ENCODE data around the gene CHMP5. TPM values are rescaled to one million over a fixed set of nuclear protein-coding genes. Genes with fewer than 3 reads are reported as not detected.
A peak's percentile ranks its signal among the peaks of the same experiment; 100 is the strongest.

CHMP5 gene
- total RNA-seq, 1 donor from 2014 or later, result 28.1 TPM

DNA sequence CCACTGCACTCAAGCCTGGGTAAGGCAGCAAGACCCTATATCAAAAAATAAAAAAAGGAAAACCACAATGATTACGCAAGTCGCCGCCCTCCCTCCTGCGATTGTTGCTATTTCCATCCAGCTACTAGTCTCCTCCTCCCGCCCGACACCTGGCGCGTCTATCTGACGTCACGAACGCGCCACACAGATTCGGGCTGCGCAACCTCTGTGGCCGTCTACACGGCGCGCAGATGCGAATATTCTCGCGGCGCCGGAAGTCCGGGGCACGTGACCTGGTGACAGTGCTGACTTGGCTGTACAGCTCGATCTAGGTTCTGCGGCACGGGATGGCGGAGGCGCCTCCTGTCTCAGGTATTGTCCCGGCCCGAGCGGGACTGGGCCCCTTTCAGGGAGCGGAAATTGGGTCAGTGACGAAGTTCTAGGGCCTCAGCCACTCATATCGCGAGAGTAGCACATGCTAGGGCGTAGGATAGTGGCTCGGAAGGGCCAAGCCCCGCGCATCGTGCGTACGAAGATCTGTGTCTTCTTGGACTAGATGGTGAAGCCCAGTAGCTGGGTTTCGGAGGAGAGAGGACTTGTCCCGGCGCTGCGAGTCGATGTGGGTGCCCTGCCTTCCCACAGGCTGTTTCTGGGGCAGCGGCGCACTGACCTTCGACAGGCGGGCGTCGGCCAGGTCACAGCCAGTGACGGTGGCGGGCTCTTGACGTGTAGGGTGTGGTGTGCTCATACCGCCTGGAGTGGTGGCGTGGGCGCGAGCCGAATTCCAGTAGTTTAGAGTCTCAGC lies 25.6 kb downstream of the CHMP5 start, which contains the start of gene NFX1:
Gene NFX1 (plus strand): TSS at position 270 of the 784 bp plus-strand sequence. CDS start 57 bp downstream, at position 327.
- Mint-ChIP-seq H3K4me1 (peaks cover 62% of the 10 kb centered on the region), H3K27ac (peak within 1 kb of the TSS; percentile 100), H3K27me3 (no peaks in the 10 kb centered on the region), H3K4me3 (peak within 1 kb of the TSS; percentile 99), H3K9me3 (no peaks in the 10 kb centered on the region), H3K36me3 (ENCODE audit: low read depth) (peaks cover 43% of the 10 kb centered on the region)
- DNase-seq, result peak; percentile 97
- CTCF ChIA-PET, result interaction anchor here (0.7 to 1.2 kb wide), 3 partner anchors 26 to 183 kb away, joined by 3 to 4 read pairs (median 4); partner anchors contain the start of genes BAG1, CHMP5 and NOL6
- peak; percentile 80 for ATAC-seq (ENCODE audit: low read depth)
- POLR2A ChIA-PET, result interaction anchor here (0.6 to 2.2 kb wide), 32 partner anchors 8 to 1320 kb away, joined by 3 to 22 read pairs (median 5); partner anchors contain the start of genes B4GALT1, BAG1, CHMP5 and DNAJA1
- intact Hi-C loops (cut with micrococcal nuclease), result loop anchor here (1.0 to 10.0 kb wide), 9 partner anchors 26 to 1038 kb away; partner anchors contain the start of genes APTX, B4GALT1, BAG1 and DNAJA1
- TF ChIP-seq, protein P1, sequence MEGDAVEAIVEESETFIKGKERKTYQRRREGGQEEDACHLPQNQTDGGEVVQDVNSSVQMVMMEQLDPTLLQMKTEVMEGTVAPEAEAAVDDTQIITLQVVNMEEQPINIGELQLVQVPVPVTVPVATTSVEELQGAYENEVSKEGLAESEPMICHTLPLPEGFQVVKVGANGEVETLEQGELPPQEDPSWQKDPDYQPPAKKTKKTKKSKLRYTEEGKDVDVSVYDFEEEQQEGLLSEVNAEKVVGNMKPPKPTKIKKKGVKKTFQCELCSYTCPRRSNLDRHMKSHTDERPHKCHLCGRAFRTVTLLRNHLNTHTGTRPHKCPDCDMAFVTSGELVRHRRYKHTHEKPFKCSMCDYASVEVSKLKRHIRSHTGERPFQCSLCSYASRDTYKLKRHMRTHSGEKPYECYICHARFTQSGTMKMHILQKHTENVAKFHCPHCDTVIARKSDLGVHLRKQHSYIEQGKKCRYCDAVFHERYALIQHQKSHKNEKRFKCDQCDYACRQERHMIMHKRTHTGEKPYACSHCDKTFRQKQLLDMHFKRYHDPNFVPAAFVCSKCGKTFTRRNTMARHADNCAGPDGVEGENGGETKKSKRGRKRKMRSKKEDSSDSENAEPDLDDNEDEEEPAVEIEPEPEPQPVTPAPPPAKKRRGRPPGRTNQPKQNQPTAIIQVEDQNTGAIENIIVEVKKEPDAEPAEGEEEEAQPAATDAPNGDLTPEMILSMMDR (IDR thresholded peaks at IDR 0.05), result no peak

DNA sequence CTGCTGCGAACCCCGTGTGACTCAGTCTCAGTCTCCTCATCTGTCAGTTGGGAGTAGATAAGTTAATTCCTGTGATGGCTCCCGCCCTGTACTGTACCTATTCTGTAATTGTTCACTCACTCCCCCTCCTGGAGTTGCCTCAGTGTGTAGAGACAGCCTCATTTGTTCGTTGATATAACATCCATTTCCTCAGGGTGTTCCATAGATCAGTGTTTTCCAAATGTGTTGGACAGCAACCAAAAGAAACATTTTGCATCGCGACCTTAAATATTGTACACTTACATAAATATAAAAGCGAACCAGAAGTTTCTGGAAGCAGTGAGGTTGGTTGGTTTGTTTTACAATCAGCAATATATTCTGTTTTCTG lies 26.2 kb downstream of the CHMP5 start:
- CTCF ChIA-PET, result interaction anchor here (1.2 kb wide), 1 partner anchor 65 kb away, joined by 4 read pairs; no protein-coding TSS in a partner anchor
- TF ChIP-seq, protein P1 (IDR thresholded peaks at IDR 0.05), result no peak
- DNase-seq, result no peak

DNA sequence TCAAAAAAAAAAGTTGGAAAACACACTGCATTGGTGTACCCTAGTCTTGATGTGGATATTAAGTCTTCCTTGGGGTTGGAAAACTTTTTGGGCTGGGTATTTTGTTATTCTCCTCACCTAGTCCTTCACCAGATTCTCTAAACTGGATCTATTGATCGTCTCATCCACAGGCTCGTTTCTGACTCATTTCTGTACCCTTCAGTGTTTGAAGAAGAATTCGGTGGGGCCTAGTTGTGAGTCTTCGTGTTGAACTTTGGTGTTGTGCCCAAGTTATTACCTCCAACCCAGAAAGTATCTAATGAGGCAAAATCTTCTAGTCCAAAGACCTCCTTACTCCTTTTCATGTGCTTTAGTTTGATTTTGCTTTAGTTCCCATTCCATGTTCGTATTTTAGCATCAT lies 27.1 kb downstream of the CHMP5 start:
- H3K4me1 Mint-ChIP-seq, result peaks cover 74% of the 10 kb centered on the region
- intact Hi-C loops (cut with micrococcal nuclease), result loop anchor here (2.0 to 10.0 kb wide), 4 partner anchors 125 to 1037 kb away; partner anchors contain the start of genes B4GALT1, KIF24, NUDT2 and SMIM27
- peak overlapping the region; percentile 71 for H3K27ac Mint-ChIP-seq
- H3K9me3 Mint-ChIP-seq, result no peaks in the 10 kb centered on the region
- peaks cover 54% of the 10 kb centered on the region for H3K36me3 Mint-ChIP-seq (ENCODE audit: low read depth)
- CTCF ChIA-PET, result no interaction called here
- POLR2A ChIA-PET, result no interaction called here
- ATAC-seq (ENCODE audit: low read depth), result no peak
- TF ChIP-seq, protein P1 (IDR thresholded peaks at IDR 0.05), result no peak
- H3K27me3 Mint-ChIP-seq, result no peaks in the 10 kb centered on the region
- peak overlapping the region; percentile 58 for H3K4me3 Mint-ChIP-seq
- DNase-seq, result no peak

More for the DNA sequence above, 26.2 kb downstream of the CHMP5 start:
- intact Hi-C loops (cut with micrococcal nuclease), result loop anchor here (2.0 to 10.0 kb wide), 4 partner anchors 124 to 1038 kb away; partner anchors contain the start of genes B4GALT1, KIF24, NUDT2 and SMIM27
- peak overlapping the region; percentile 100 for H3K27ac Mint-ChIP-seq
- H3K4me1 Mint-ChIP-seq, result peaks cover 68% of the 10 kb centered on the region
- H3K9me3 Mint-ChIP-seq, result no peaks in the 10 kb centered on the region
- peak overlapping the region; percentile 99 for H3K4me3 Mint-ChIP-seq
- no peaks in the 10 kb centered on the region for H3K27me3 Mint-ChIP-seq
- no peak for ATAC-seq (ENCODE audit: low read depth)
- peaks cover 46% of the 10 kb centered on the region for H3K36me3 Mint-ChIP-seq (ENCODE audit: low read depth)
- POLR2A ChIA-PET, result interaction anchor here (1.0 to 2.2 kb wide), 13 partner anchors 10 to 739 kb away, joined by 3 to 22 read pairs (median 6); partner anchors contain the start of genes B4GALT1, BAG1, CHMP5 and DNAJA1

DNA sequence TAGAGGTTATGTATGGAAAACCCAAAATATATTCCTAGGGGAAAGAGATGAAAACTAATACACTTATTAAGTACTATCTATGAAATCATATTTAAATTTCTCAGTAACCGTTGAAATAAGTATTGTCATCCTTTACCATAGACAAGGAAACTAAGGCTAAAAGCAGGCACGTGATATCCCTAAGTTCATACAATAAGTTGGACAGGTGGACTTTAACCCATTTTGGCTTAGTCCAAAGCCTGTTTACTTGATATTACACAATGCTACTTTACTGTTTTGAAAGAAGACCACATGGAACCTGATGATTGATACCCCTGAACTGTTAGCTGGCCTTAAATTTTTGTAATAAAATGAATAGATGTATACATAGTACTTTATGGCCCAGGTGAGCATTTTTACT lies 28.9 kb downstream of the CHMP5 start:
- H3K4me3 Mint-ChIP-seq, result no peak overlapping the region
- peaks cover 73% of the 10 kb centered on the region for H3K36me3 Mint-ChIP-seq (ENCODE audit: low read depth)
- no peak for ATAC-seq (ENCODE audit: low read depth)

More for the DNA sequence above, 28.9 kb downstream of the CHMP5 start:
- no peaks in the 10 kb centered on the region for H3K27me3 Mint-ChIP-seq
- intact Hi-C loops (cut with micrococcal nuclease), result loop anchor here (10.0 kb wide), 1 partner anchor 739 kb away; the partner anchor contains the start of genes SMIM27 and TOPORS
- CTCF ChIA-PET, result no interaction called here
- H3K27ac Mint-ChIP-seq, result peak overlapping the region; percentile 93
- H3K9me3 Mint-ChIP-seq, result no peaks in the 10 kb centered on the region
- peaks cover 85% of the 10 kb centered on the region for H3K4me1 Mint-ChIP-seq
- no peak for DNase-seq
- TF ChIP-seq, protein P1 (IDR thresholded peaks at IDR 0.05), result no peak
- POLR2A ChIA-PET, result no interaction called here

Data from activated B cell treated with CpG ODN at 0.5 μM for 24 hours (primary cell).